MCF 10A (cell line): Measurements from ENCODE around the gene STAT1. TPM values are rescaled to one million over a fixed set of nuclear protein-coding genes. Genes with fewer than 3 reads are reported as not detected.

ENCODE experiments used
- BruUV-seq: library from RNA; stranded (reverse); fragments of 400-500 nt; replicated peaks from 2 replicates; lab custom pipeline; 2021; lab: Mats Ljungman, UMichigan
- CTCF ChIA-PET: fragments of 300-600 bp; sonication (Branson Sonifier 250); formaldehyde crosslinking; extraction: SDS; loops from one replicate; lab custom pipeline; 2021; ENCODE audit warnings: antibody characterized with exemption, inconsistent platforms; lab: Yijun Ruan, JAX
- POLR2A ChIA-PET: fragments of 300-600, 350-650 bp; sonication (Branson Sonifier 250); formaldehyde crosslinking; extraction: SDS; loops from one replicate; lab custom pipeline; 2020; ENCODE audit warnings: antibody characterized with exemption, inconsistent platforms; lab: Yijun Ruan, JAX
- DNase-seq: peaks from one replicate; pipeline ENCODE4 v3.0.0-alpha.2; 2018; ENCODE audit not compliant: unreplicated experiment
- H3K27ac Mint-ChIP-seq: one replicate; pipeline ENCODE4 v1.8.0; 2022; ENCODE audit warnings: mild to moderate bottlenecking, low read depth, mixed read lengths; ENCODE audit not compliant: unreplicated experiment
- H3K27me3 Mint-ChIP-seq: one replicate; pipeline ENCODE4 v1.8.0; 2022; ENCODE audit warnings: mixed read lengths; ENCODE audit not compliant: insufficient read depth, unreplicated experiment
- H3K36me3 Mint-ChIP-seq: one replicate; pipeline ENCODE4 v1.8.0; 2022; ENCODE audit warnings: mild to moderate bottlenecking, moderate library complexity, mixed read lengths; ENCODE audit not compliant: insufficient read depth, unreplicated experiment
- H3K4me1 Mint-ChIP-seq: one replicate; pipeline ENCODE4 v1.8.0; 2022; ENCODE audit warnings: mixed read lengths; ENCODE audit not compliant: insufficient read depth, unreplicated experiment
- H3K4me3 Mint-ChIP-seq: one replicate; pipeline ENCODE4 v1.8.0; 2022; ENCODE audit warnings: mild to moderate bottlenecking, moderate library complexity, mixed read lengths; ENCODE audit not compliant: unreplicated experiment
- H3K9me3 Mint-ChIP-seq: one replicate; pipeline ENCODE4 v1.8.0; 2022; ENCODE audit warnings: mixed read lengths; ENCODE audit not compliant: unreplicated experiment
- CTCF ChIP-seq: fragments of 200-600 bp; IDR thresholded peaks from one replicate; pipeline ENCODE4 v1.8.0; 2022; ENCODE audit warnings: antibody characterized with exemption, mild to moderate bottlenecking; ENCODE audit not compliant: unreplicated experiment
- intact Hi-C: fragments of 100-400 bp; cut with micrococcal nuclease; formaldehyde crosslinking; loops from 2 replicates; pipeline ENCODE4 v1.14.1; 2022
- total RNA-seq: library from RNA; stranded (reverse); gene quantifications from 2 replicates; pipeline ENCODE4 v1.2.3, GENCODE V29; 2022

The STAT1 gene
- total RNA-seq, 1 experiment from 2014 or later = 36.9 TPM

GRCh38 chr2:191051177-191051576, 37.2 kb upstream of the STAT1 start:
- Mint-ChIP-seq H3K27ac (no peak overlapping the region), H3K4me3 (no peak overlapping the region), H3K4me1 (peaks cover 10% of the 10 kb centered on the region), H3K9me3 (no peaks in the 10 kb centered on the region), H3K36me3 (no peaks in the 10 kb centered on the region), H3K27me3 (no peaks in the 10 kb centered on the region)
- CTCF ChIA-PET = interaction anchor here (0.5 to 8.3 kb wide), 36 partner anchors 11 to 760 kb away, joined by 3 to 604 read pairs (median 4); partner anchors contain the start of gene STAT4
- POLR2A ChIA-PET = interaction anchor here (1.5 to 2.1 kb wide), 4 partner anchors 11 to 107 kb away, joined by 4 to 13 read pairs (median 6); no protein-coding TSS in a partner anchor
- intact Hi-C loops = no loop called here
- DNase-seq = no peak
- BruUV-seq = no TSS peak
- no peak for TF ChIP-seq CTCF

- Mint-ChIP-seq H3K4me3 (no peak overlapping the region), H3K27ac (no peak overlapping the region), H3K27me3 (no peaks in the 10 kb centered on the region), H3K9me3 (no peaks in the 10 kb centered on the region), H3K36me3 (no peaks in the 10 kb centered on the region), H3K4me1 (peaks cover 10% of the 10 kb centered on the region)
- CTCF ChIA-PET = interaction anchor here (0.7 to 8.3 kb wide), 23 partner anchors 9 to 761 kb away, joined by 3 to 604 read pairs (median 4); partner anchors contain the start of gene STAT4
- no TSS peak for BruUV-seq
- TF ChIP-seq CTCF = no peak
- DNase-seq = peak; percentile 80
- POLR2A ChIA-PET = interaction anchor here (0.6 to 2.1 kb wide), 8 partner anchors 14 to 1986 kb away, joined by 3 to 13 read pairs (median 4); no protein-coding TSS in a partner anchor
- intact Hi-C loops = no loop called here
These were observed 36.6 kb upstream of the STAT1 start for GRCh38 chr2:191050640-191050987.

- no TSS peak for BruUV-seq
- H3K9me3 Mint-ChIP-seq = no peaks in the 10 kb centered on the region
- peaks cover 10% of the 10 kb centered on the region for H3K4me1 Mint-ChIP-seq
- H3K27ac Mint-ChIP-seq = no peak overlapping the region
- no peak overlapping the region for H3K4me3 Mint-ChIP-seq
- no peak for TF ChIP-seq CTCF
- ChIA-PET CTCF (interaction anchor here (0.5 to 8.3 kb wide), 19 partner anchors 10 to 506 kb away, joined by 3 to 604 read pairs (median 4); partner anchors contain the start of gene STAT4), POLR2A (interaction anchor here (0.6 to 2.1 kb wide), 9 partner anchors 12 to 1986 kb away, joined by 3 to 13 read pairs (median 4); no protein-coding TSS in a partner anchor)
- intact Hi-C loops = no loop called here
- no peaks in the 10 kb centered on the region for H3K27me3 Mint-ChIP-seq
- H3K36me3 Mint-ChIP-seq = no peaks in the 10 kb centered on the region
- DNase-seq = peak; percentile 64
These were observed 36.0 kb upstream of the STAT1 start for GRCh38 chr2:191049728-191050639.

- Mint-ChIP-seq H3K9me3 (no peaks in the 10 kb centered on the region), H3K27me3 (no peaks in the 10 kb centered on the region), H3K4me1 (peaks cover 10% of the 10 kb centered on the region), H3K4me3 (no peak overlapping the region), H3K27ac (no peak overlapping the region), H3K36me3 (no peaks in the 10 kb centered on the region)
- no TSS peak for BruUV-seq
- DNase-seq = peak; percentile 49
- ChIA-PET CTCF (interaction anchor here (0.5 to 8.3 kb wide), 4 partner anchors 107 to 483 kb away, joined by 3 to 604 read pairs (median 6); partner anchors contain the start of gene STAT4), POLR2A (no interaction called here)
- intact Hi-C loops = no loop called here
- TF ChIP-seq CTCF = no peak
These were observed 34.1 kb upstream of the STAT1 start for GRCh38 chr2:191048073-191048472.
